ENCODE data around the gene SAMD10.
"Not testable (repeated sequence)": the region's sequence is repeated elsewhere in the genome, so short reads cannot be mapped to it uniquely, and the experiment has no call there.

SAMD10 gene

DNA sequence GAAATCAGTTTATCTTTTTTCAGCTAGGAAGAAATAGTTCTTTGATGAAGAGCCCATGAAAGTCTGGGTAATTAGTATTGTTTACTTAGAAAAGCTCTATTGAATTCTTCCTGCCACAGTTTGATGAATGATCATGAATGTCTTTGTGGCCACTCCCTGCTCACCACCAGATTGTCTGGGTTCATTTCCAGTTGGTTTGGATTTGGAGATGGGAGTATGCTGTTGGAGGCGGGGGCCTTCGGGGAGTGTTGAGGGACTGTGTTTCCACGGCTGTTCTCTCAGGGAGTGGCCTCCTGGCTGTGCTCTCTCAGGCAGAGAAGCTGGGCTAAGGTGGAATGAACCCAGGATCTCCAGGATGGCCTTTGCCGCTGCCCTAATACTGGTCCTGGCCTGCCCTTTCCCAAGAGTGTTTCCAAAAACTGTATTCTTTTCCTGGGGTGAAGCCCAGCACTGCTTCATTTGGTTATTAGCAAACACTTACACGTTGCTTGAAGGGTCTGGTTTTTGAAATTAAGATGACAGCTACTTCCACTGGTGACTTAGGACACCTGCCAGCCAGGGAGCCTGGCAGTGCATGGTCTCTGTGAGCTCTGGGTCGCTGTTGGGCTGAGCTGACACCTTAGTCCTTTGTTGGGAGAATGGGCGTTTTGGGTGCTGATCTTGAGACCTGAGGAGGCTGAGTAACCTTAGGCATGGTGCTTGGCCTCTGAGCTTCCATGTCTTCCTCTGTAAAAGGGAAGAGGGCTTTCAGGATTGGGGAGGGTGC is 24.7 kb upstream of the SAMD10 start:
- DNase-seq (ENCODE audit: low read depth, low spot score): no peak

DNA sequence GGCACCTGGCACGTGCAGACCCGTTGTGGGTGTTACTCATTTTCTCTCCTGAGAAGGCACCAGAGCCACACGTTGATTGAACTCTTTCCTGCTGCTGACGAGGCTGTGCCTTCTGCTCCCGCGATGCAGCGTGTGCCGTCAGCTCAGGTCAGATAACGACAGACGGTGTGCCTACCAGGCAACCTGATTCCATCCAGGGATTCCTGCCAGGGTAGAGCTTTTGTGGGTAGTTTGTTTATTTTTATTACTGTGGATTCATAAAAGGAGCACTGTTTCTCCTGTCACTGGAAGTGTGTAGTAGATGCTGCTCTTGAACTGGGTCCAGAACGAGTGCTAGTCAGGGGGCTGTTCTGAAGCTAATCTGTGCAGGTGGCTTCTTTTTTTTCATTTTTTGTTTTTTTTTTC is 22.2 kb upstream of the SAMD10 start:
- no peak for DNase-seq (ENCODE audit: low read depth, low spot score)

DNA sequence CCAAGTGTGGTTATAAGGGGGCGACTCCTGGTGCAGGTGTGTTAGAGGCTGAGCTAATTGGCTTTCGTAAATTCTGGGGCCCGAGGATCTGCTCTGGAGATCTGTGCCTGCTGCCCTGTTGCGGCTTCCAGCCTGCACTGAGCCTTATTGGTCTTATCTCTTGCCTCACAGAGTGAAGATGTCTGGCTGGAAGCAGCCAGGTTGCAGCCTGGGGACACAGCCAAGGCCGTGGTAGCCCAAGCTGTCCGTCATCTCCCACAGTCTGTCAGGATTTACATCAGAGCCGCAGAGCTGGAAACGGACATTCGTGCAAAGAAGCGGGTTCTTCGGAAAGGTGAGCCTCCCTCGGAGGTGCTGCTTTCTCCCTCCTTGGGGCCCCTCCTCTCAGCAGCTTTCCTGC is 21.5 kb upstream of the SAMD10 start:
- no peak for DNase-seq (ENCODE audit: low read depth, low spot score)

DNA sequence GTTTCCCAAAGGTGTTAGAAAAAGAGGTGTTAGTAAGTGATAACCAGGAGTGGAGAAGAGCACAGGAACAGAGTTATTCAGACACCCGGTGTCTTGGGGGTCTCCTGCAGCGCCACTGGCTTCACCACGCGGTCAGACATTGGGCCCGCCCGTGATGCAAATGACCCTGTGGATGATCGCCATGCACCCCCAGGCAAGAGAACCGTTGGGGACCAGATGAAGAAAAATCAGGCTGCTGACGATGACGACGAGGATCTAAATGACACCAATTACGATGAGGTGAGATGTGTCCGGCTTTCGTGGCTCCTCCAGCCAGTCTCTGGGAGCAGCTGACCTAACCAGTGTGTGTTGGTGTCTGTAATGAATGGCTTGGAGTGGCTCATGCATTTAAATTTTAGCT is 3.5 kb upstream of the SAMD10 start:
- DNase-seq (ENCODE audit: low read depth, low spot score): no peak

DNA sequence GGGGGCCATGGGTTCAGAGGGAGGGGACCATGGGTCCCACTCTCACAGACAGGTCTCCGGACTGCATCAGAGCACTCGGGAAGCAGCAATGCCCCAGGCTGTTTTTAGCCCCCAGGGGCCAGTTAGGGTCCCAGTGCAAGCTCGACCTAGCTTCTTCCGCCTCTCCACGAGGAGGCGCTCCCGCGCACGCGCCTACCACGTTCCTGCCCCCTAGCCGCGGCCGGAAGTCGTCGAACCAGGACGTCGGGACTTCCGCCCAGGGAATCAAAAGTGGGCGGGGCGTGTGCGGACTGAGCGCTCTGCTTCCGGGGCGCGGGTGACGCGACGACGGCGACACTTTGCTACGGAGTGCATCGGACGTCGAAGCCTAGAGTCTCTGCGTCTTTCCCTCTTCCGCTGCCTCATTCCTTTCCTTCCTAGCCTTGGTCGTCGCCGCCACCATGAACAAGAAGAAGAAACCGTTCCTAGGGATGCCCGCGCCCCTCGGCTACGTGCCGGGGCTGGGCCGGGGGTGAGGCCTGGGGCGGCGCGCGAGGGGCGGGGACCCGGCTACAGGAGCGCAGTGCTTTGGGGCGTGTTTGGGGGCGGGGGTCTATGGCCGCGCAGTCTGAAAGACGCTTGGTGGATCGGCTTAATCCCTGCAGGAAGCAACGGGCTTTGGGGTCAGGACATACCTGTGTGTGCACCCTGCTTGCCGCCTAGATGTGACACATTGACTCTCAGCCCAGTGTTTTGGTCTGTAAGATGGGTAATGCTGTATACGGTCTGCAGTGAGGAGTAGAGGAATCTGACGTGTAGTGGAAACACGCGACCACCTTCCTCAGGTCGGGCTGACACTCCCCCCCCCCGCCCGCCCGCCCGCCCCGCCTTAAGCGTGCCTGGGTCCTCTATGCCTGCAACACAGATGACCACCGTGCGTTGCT is 1.6 kb upstream of the SAMD10 start, which contains the start of gene PRPF6:
TSS of gene PRPF6 (plus strand) at position 327 of the 923 bp plus-strand sequence. CDS start at position 441, 114 bp downstream.
- DNase-seq (ENCODE audit: low read depth, low spot score): peak; percentile 80

DNA sequence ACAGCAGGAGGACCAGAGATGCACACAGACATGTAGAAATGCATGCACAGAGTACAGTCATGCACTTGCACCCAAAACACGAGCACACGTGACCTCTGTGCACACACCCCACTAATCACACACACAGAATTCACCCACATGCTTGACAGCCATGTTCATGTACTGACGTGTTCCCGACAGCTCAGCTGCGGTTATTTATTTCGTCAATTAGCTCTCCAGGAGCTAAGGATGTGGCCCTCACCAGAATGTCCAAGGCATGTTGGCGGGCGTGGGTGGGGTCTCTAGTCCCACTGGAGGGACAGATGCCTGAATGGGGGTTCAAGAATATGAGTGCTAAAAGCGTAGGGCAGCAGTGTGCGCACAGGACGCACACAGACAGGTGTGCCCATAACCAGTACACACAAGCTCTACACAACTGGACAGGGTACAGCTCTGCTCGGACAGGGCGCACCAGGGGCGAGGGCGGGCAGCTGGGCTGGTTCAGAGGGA is 919 bp upstream of the SAMD10 start:
- no peak for DNase-seq (ENCODE audit: low read depth, low spot score)

DNA sequence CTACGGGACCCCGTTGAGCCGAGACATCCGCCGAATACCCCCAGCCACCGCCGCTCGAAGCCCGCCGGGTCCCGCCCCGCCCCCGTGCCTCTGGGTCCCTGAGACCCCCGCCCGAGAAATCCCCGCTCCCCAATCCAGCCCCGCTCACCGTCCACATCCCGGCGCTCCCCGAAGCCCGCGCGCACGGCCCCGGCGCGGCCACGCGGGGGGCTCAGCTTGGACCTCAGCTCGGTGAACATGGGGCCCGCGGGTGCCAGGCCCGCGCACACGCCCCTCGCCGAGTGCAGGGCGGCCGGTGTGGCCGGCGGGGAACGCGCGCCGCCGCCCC is 249 bp downstream of the SAMD10 start:
- no peak for DNase-seq (ENCODE audit: low read depth, low spot score)

DNA sequence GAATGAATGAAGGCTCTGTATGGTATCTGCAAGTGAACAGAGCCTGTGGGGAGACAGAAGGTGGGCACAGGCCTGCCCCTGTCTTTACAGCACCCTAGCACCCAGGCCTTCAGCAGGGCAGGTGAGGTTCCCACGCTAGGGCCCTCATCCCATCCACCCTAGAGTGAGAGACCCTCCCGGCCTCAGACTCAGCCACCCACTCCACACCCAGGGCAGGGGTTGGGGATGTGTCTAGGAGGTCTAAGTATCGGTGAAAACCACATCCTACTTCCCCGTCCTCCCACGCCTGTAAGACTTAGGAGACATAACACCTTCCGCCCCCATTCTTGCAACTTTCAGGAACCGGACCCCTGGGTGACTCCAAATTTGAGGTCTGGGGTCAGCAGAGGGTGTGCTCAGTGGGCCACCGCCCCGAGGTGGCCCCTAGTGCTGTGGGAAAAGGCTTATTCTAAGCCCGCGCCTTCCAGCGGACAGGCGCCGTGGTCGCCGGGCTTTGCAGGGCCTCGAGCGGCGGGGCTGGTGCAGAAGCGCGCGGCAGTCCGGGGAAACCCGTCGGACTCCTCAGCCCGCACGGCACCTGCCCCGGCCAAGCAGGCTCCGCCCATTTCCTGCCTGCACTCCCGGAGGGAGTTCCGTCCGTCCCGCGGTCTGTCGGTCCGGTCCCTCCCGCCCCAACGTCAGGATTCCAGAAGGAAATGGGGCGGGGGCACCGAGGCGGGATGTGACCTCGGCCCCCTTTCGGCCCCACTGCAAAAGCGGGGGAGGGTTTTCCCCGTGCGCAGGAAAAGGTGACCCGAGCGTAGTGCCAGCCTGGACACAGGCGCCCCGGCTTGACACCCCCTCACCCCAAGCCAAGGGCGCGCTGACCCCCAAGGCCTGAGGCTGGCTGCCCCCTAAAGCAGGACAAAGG is 868 bp downstream of the SAMD10 start:
- no peak for DNase-seq (ENCODE audit: low read depth, low spot score)

DNA sequence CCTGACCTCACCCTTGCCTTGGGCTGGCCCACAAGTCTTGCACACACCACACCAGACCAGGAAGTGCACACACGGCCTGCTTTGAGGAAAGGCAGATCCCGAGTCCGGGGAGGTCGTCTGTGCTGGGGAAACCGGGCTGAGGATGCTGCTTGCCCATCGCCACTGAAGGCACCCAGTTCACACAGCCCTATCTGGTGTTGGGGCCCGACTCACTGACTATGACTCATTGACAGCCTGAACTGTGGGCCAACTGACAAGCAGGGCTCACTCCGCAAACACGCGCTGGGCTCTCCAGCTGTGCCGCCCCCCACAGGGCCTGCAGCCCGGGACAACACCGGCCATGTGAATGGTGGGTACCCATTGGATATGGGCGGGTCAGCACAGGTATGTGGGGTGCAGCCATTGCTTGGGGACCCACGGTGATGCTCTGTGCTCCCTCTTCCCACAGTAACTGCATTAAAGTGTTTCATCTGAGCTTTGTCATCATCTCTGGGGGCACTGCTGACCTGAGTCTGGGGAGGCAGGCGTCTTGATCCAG is 1.6 kb downstream of the SAMD10 start:
- no peak for DNase-seq (ENCODE audit: low read depth, low spot score)

DNA sequence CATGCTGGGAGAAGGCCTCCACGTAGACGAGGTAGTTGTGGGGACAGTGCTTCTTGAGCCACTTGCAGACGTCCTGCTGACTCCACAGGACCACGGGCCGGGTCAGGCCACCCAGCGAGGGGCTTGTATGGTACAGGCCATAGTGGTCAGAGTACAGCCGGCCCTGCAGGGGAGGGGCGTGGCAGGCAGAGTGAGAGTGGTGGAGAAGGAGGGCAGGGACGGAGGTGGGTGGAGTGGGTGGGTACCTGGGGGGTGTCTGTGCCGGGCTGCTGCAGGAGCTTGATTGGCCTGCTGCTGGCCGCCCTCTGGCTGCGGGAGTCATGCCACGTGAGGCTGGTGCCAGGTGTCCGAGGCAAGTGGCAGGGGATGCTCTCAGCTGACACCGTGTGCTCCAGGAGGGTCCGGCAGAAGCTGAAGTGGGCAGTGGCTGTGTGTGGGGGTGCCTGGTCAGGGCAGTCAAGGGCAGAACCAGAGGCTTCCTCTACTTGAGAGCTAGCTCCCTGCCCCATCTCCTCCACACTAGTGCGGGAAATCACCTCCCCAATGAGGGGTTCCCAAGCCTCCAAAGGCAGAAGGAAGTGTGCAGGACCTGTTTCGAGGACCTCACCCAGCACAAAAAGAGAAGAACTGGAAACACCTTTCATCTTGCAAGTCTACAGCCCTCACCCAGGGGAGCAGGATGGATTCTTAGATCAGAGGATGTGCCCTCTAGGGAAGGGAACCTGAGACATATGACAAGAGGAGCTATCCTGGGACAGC is 2.3 kb downstream of the SAMD10 start:
- DNase-seq (ENCODE audit: low read depth, low spot score): no peak

DNA sequence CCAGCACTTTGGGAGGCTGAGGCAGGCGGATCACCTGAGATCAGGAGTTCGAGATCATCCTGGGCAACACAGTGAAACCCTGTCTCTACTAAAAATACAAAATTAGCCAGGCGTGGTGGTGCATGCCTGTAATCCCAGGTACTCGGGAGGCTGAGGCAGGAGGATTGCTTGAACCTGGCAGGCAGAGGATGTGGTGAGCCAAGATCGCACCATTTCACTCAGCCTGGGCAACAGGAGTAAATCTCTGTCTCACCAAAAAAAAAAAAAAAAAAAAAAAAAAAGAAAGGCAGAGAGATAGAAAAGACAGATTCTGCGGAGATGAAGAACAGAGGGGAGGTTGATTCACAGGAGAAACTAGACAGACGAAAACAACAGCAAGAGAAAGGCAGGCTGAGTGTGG is 2.9 kb downstream of the SAMD10 start:
- DNase-seq (ENCODE audit: low read depth, low spot score): not testable (repeated sequence)

DNA sequence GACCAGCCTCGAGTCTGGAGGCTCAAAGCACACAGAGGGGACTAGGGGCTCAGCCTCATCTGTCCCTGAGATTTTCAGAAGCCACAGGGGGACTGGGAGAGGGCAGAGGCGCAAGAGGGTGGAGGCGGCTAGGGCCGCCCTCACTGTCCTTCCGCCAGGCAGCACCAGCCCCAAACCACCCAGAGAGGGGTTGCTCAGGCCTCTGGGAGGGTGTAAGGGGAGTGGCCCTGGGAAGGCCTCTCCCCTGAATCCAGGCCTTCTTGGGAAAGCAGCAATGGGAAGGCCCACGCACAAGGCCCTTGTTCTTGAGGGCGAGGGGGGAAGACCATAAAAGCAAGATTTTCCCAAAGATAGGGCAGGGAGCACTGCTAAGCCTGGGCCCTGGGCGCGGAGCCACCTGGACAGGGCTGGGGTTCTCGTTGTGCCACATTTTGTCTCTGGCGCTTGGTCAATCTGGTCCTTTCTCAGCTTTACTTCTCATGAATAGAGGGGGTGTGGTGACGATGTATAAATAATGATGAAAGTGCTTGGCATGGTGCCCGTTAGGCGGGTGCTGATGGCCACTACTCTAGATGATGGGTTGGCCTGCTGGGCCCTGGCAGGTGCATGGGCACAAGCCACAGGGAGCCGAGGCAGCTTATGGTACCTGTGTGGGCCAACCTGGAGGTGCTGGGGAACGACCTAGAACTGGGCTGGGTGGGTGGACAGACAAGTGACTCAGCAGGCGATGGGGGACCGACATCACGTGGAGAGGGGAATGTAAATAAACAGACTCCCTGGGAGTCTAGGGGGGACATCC is 4.8 kb downstream of the SAMD10 start:
- no peak for DNase-seq (ENCODE audit: low read depth, low spot score)

DNA sequence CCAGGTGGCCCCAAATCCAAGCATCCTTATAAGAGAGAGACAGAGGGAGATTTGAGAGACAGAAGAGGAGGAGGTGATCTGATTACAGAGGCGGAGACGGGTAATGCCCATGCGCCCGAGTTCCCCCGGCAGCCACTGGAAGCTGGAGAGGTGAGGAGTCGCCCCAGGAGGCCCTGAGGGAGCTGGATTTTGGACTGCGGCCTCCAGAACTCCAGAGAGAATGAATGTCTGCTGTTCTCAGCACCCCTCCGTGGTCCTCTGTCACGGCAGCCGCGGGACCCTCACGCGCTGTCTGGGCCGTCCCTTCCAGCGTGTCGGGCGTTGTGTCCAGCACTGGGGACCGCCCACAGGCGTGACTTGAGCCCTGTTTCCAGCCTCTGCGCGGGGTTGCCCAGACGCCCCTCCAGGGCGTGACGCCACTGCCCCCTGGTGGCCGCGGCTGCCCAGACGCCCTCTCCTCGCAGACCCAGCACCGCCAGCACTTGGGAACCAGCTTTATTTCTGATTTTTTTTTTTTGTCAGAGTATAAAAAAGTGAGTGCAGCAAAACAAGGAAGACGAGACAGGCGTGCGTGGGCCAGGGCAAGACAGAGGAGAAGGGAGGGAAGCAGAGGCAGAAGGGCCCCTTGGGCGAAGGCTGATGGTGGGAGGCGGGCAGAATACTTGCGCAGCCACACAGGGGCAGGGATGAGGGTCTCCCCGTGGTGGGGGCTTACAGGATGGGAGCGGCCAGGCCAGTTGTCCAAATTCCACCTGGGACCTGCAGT is 5.6 kb downstream of the SAMD10 start:
- DNase-seq (ENCODE audit: low read depth, low spot score): no peak

DNA sequence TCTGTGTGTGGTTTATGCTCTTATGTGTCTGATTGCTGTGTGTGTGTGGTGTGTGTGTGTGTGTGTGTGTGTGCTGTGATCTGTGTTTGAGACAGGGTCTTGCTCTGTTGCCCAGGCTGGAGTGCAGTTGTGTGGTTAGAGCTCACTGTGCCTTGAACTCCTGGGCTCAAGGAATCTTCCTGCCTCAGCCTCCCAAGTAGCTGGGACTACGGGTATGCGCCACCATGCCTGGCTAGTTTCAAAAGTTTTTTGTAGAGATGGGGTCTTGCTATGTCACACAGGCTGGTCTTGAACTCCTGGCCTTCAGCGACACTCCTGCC is 6.3 kb downstream of the SAMD10 start:
- no peak for DNase-seq (ENCODE audit: low read depth, low spot score)

DNA sequence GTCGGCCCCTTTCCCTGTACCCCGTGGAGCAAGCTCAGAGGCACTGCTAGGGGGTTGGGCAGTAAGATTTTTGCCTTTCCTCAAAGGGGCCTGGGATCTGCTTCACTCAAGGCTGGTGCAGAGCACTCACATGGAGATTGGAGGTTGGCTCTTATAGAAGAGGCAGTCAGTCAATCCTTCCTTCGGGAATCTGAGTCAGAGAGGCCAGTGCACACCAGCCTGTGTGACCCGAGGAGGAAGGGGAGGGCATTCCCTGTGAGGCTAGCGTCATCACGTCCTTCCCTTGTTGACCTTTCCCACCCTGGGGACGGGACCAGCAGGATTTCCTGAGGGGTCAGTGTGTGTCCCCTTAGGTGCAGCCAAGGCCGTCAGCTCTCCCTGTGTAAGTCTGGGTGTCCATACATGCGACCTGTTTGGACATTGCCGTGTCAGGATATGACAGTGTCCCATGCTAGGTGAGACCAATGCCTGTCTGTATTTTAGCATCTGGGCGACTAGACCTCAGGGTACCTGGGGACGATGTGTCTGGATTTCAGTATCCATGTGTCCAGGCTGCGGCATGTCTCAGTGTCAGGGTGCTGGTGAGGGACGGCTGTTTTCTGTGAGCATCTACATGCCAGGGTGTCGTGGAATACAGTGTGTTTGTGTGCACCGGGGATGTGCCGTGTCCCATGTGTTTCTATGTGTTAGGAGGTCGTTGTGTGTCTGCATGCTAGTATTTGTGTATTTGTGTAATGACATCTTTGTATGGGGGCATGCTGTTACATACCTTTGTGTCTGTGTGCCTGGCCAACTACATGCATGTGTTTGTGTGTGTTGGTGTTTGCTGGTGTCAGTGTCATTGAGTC is 6.9 kb downstream of the SAMD10 start:
- DNase-seq (ENCODE audit: low read depth, low spot score): no peak

DNA sequence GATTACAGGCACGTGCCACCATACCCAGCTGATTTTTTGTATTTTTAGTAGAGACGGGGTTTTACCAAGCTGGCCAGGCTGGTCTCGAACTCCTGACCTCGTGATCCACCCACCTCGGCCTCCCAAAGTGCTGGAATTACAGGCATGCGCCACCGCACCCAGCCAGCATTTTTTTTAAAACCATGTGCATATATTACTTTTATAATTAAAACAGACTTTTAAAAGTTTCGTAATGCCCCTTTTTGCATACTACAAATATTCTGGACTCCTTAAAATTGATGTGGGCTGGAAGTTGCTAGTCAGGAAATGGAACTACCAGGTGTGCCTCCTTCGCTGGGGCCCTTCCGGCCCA is 7.5 kb downstream of the SAMD10 start:
- not testable (repeated sequence) for DNase-seq (ENCODE audit: low read depth, low spot score)

DNA sequence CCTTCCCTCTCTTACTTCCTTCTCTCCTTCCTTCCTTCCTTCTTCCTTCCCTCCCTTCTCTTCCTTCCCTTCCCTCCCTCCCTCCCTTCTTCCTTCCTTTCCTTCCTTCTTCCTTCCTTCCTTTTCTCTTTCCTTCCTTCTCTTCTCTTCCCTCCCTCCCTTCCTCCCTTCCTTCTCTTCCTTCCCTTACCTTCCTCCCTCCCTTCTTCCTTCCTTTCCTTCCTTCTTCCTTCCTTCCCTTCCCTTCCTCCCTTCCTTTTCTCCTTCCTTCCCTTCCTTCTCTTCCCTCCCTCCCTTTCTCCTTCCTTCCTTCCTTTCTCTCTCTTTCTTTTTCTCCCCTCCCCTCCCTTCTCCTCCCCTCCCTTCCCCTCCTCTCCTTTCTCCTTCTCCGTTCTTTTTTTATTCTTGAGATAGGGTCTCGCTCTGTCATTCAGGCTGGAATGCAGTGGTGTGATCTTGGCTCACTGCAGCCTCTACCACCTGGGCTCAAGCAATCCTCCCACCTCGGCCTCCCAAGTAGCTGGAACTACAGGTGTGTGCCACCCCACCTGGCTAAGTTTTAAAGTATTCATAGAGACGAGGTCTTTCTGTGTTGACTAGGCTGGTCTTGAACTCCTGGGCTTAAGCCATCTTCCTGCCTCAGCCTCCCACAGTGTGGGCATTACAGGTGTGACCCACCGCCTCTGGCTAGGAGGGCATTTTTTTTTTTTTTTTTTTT is 8.6 kb downstream of the SAMD10 start:
- no peak for DNase-seq (ENCODE audit: low read depth, low spot score)
